ENCODE data around the gene LDLRAD4.
A peak's percentile ranks its signal among the peaks of the same experiment; 100 is the strongest.

LDLRAD4 gene

GRCh38 chr18:13544953-13545352 lies 326.4 kb downstream of the LDLRAD4 start:
- no peak for DNase-seq

GRCh38 chr18:13545514-13545913 lies 327.0 kb downstream of the LDLRAD4 start:
- no peak for DNase-seq

- DNase-seq = no peak
Observed at GRCh38 chr18:13545955-13546354, 327.4 kb downstream of the LDLRAD4 start.

- no peak for DNase-seq
Observed at GRCh38 chr18:13546638-13547037, 328.1 kb downstream of the LDLRAD4 start.

GRCh38 chr18:13547347-13547746 lies 328.8 kb downstream of the LDLRAD4 start:
- DNase-seq = no peak

- DNase-seq = no peak
Observed at GRCh38 chr18:13548106-13548819, 329.7 kb downstream of the LDLRAD4 start.

- DNase-seq = peak in 1 of 2 donors; percentile 38
Observed at GRCh38 chr18:13548966-13549879, 330.7 kb downstream of the LDLRAD4 start.

GRCh38 chr18:13549880-13550232 lies 331.3 kb downstream of the LDLRAD4 start:
- no peak for DNase-seq

- DNase-seq = no peak
Observed at GRCh38 chr18:13550418-13551304, 332.1 kb downstream of the LDLRAD4 start.

GRCh38 chr18:13551305-13551603 lies 332.7 kb downstream of the LDLRAD4 start:
- no peak for DNase-seq

- no peak for DNase-seq
Observed at GRCh38 chr18:13551841-13552733, 333.5 kb downstream of the LDLRAD4 start.

GRCh38 chr18:13553449-13553848 lies 334.9 kb downstream of the LDLRAD4 start:
- no peak for DNase-seq

GRCh38 chr18:13555192-13555591 lies 336.6 kb downstream of the LDLRAD4 start:
- DNase-seq = no peak

- no peak for DNase-seq
Observed at GRCh38 chr18:13555865-13556264, 337.3 kb downstream of the LDLRAD4 start.

- DNase-seq = no peak
Observed at GRCh38 chr18:13556502-13556901, 337.9 kb downstream of the LDLRAD4 start.

GRCh38 chr18:13558124-13558523 lies 339.6 kb downstream of the LDLRAD4 start:
- peak; percentile 63 to 80 for DNase-seq

GRCh38 chr18:13558790-13559189 lies 340.2 kb downstream of the LDLRAD4 start:
- no peak for DNase-seq

GRCh38 chr18:13559754-13560153 lies 341.2 kb downstream of the LDLRAD4 start:
- no peak for DNase-seq

GRCh38 chr18:13560306-13560705 lies 341.7 kb downstream of the LDLRAD4 start:
- DNase-seq = no peak

- DNase-seq = no peak
Observed at GRCh38 chr18:13562494-13563029, 344.0 kb downstream of the LDLRAD4 start.

- DNase-seq = peak; percentile 71 to 77
Observed at GRCh38 chr18:13563390-13563805, 344.8 kb downstream of the LDLRAD4 start.

GRCh38 chr18:13564579-13564978 lies 346.0 kb downstream of the LDLRAD4 start:
- no peak for DNase-seq

All from hippocampal formation (tissue), 2 donors.